Activated CD8-positive, alpha-beta memory T cell treated with anti-CD3 and anti-CD28 coated beads, Interleukin-2, amount 50 U/mL, for 24 hours (primary cell): ENCODE results near the gene SENP1.

Experiments used
- DNase-seq: peaks from one replicate; pipeline ENCODE4 v3.0.0-alpha.2; 2020; ENCODE audit errors: extremely low read depth

Gene SENP1

GRCh38 chr12:48036818-48037217 is 69.1 kb downstream of the SENP1 start:
- no peak for DNase-seq

GRCh38 chr12:48034835-48035805 is 70.8 kb downstream of the SENP1 start:
- no peak for DNase-seq

- DNase-seq: no peak
Measured at GRCh38 chr12:48033451-48033850, 72.4 kb downstream of the SENP1 start.

GRCh38 chr12:48032597-48032996 is 73.3 kb downstream of the SENP1 start:
- no peak for DNase-seq

GRCh38 chr12:48031135-48031960 is 74.5 kb downstream of the SENP1 start:
- no peak for DNase-seq

GRCh38 chr12:48030173-48030650 is 75.7 kb downstream of the SENP1 start:
- no peak for DNase-seq

GRCh38 chr12:48029491-48030172 is 76.2 kb downstream of the SENP1 start:
- DNase-seq: no peak

GRCh38 chr12:48028541-48029431 is 77.1 kb downstream of the SENP1 start:
- no peak for DNase-seq

GRCh38 chr12:48027183-48028002 is 78.5 kb downstream of the SENP1 start:
- DNase-seq: no peak

GRCh38 chr12:48026060-48026827 is 79.6 kb downstream of the SENP1 start:
- no peak for DNase-seq

GRCh38 chr12:48025281-48025680 is 80.6 kb downstream of the SENP1 start:
- no peak for DNase-seq

GRCh38 chr12:48024735-48025134 is 81.1 kb downstream of the SENP1 start:
- no peak for DNase-seq

- no peak for DNase-seq
Measured at GRCh38 chr12:48023386-48023785, 82.5 kb downstream of the SENP1 start.

GRCh38 chr12:48022676-48023385 is 83.0 kb downstream of the SENP1 start:
- no peak for DNase-seq

- no peak for DNase-seq
Measured at GRCh38 chr12:48022180-48022521, 83.7 kb downstream of the SENP1 start.

GRCh38 chr12:48021485-48022179 is 84.2 kb downstream of the SENP1 start:
- DNase-seq: no peak

GRCh38 chr12:48019639-48020265 is 86.1 kb downstream of the SENP1 start:
- DNase-seq: no peak

- DNase-seq: no peak
Measured at GRCh38 chr12:48018618-48018995, 87.3 kb downstream of the SENP1 start.
